GM12878 (cell line): ENCODE measurements around the gene MARCHF2.

ENCODE experiments used
- ATF7 ChIP-seq: fragments of 450-650 bp; IDR thresholded peaks from 2 replicates; pipeline ENCODE4 v1.6.1; 2016; ENCODE audit warnings: low read depth, mild to moderate bottlenecking
- CBX3 ChIP-seq: fragments of 200-600 bp; sonication (generic); IDR thresholded peaks from 2 replicates; pipeline ENCODE4 v1.6.1; 2016; ENCODE audit warnings: low read depth, borderline replicate concordance
- CEBPB ChIP-seq, 2 experiments: fragments of 150-350 bp in 1 of 2; IDR thresholded peaks; 2 replicates each; pipeline ENCODE4 v1.6.1; 2012 to 2014; ENCODE audit warnings: low read depth in 2 of 2, low read length in 2 of 2, borderline replicate concordance in 1 of 2, inconsistent platforms in 1 of 2
- CTCF ChIP-seq, 3 experiments: IDR thresholded peaks in 2 of 3; conservative IDR thresholded peaks in 1 of 3; 2 replicates each; pipeline ENCODE4 v1.5.1; 2011; ENCODE audit warnings: low read depth in 3 of 3, low read length in 3 of 3, mild to moderate bottlenecking in 3 of 3, control low read depth in 2 of 3, moderate library complexity in 2 of 3, inconsistent platforms in 1 of 3, mixed read lengths in 1 of 3; ENCODE audit not compliant: control insufficient read depth in 2 of 3, insufficient read depth in 1 of 3; ENCODE audit errors: extremely low read depth in 1 of 3
- MYC ChIP-seq: IDR thresholded peaks from 2 replicates; pipeline ENCODE4 v1.6.1; 2011; ENCODE audit warnings: mild to moderate bottlenecking, low read length, moderate library complexity, inconsistent platforms; ENCODE audit not compliant: insufficient read depth, insufficient replicate concordance, insufficient read length, severe bottlenecking
- RFX5 ChIP-seq: IDR thresholded peaks from 2 replicates; pipeline ENCODE4 v1.6.1; 2011; ENCODE audit warnings: low read depth, low read length, improper control_type of control experiment

- TF ChIP-seq CTCF (IDR thresholded peaks at IDR 0.05 in 2 of 3, conservative IDR thresholded peaks at IDR 0.05 in 1 of 3; ENCODE audit: control insufficient read depth in 2 of 3, extremely low read depth in 1 of 3, insufficient read depth in 1 of 3, low read depth in 3 of 3, low read length in 3 of 3) = no peak
- no peak for TF ChIP-seq MYC
- TF ChIP-seq ATF7 = no peak
- TF ChIP-seq CBX3 = no peak
- no peak for TF ChIP-seq CEBPB (IDR thresholded peaks at IDR 0.05; ENCODE audit: borderline replicate concordance in 1 of 2, low read depth in 2 of 2, low read length in 2 of 2)
- TF ChIP-seq RFX5 = no peak
Observed at GRCh38 chr19:8366961-8367326, 46.2 kb upstream of the MARCHF2 start.
